Astrocyte of the spinal cord (primary cell): ENCODE data around the gene LTBP2.

Experiments used
- DNase-seq: peaks from one replicate; pipeline ENCODE4 v3.0.0; 2011; ENCODE audit warnings: low read depth, low spot score
- H3K4me3 ChIP-seq: 2 replicates; pipeline ENCODE4 v1.5.1; 2011; ENCODE audit warnings: low read depth, mild to moderate bottlenecking, low read length, moderate library complexity
- CTCF ChIP-seq: IDR thresholded peaks from 2 replicates; pipeline ENCODE4 v1.5.1; 2012; ENCODE audit warnings: low read depth, mild to moderate bottlenecking, low read length, inconsistent platforms
- in situ Hi-C: cut with HindIII; loops from 2 replicates; pipeline ENCODE4 v1.10.0; 2017; ENCODE audit warnings: low sequenced_read_pairs

The LTBP2 gene

GRCh38 chr14:74594606-74595005 lies 17.4 kb downstream of the LTBP2 start:
- H3K4me3 ChIP-seq = no peak overlapping the region
- in situ Hi-C loops = no loop called here
- no peak for DNase-seq
- no peak for TF ChIP-seq CTCF

GRCh38 chr14:74594029-74594428 lies 18.0 kb downstream of the LTBP2 start:
- H3K4me3 ChIP-seq = no peak overlapping the region
- no peak for DNase-seq
- TF ChIP-seq CTCF = no peak
- in situ Hi-C loops = no loop called here

GRCh38 chr14:74593241-74593953 lies 18.6 kb downstream of the LTBP2 start:
- TF ChIP-seq CTCF = no peak
- no peak overlapping the region for H3K4me3 ChIP-seq
- DNase-seq = no peak
- in situ Hi-C loops = no loop called here

GRCh38 chr14:74592476-74593201 lies 19.4 kb downstream of the LTBP2 start:
- in situ Hi-C loops = no loop called here
- H3K4me3 ChIP-seq = no peak overlapping the region
- no peak for TF ChIP-seq CTCF
- DNase-seq = no peak

- DNase-seq = no peak
- no peak overlapping the region for H3K4me3 ChIP-seq
- no peak for TF ChIP-seq CTCF
- in situ Hi-C loops = no loop called here
Observed at GRCh38 chr14:74591899-74592298, 20.1 kb downstream of the LTBP2 start.

GRCh38 chr14:74591394-74591793 lies 20.6 kb downstream of the LTBP2 start:
- no peak for DNase-seq
- in situ Hi-C loops = no loop called here
- TF ChIP-seq CTCF = no peak
- H3K4me3 ChIP-seq = no peak overlapping the region
